HG02642 (cell line): ENCODE data around the gene MRPL50.

Experiments used
- ATAC-seq: cut with Tn5 transposase; IDR thresholded peaks from one replicate; pipeline ENCODE4 v1.9.1; 2021; ENCODE audit warnings: mild to moderate bottlenecking; ENCODE audit not compliant: unreplicated experiment, poor library complexity

Gene MRPL50

GRCh38 chr9:101381118-101381517 lies 17.3 kb downstream of the MRPL50 start:
- no peak for ATAC-seq

GRCh38 chr9:101380295-101380694 lies 18.1 kb downstream of the MRPL50 start:
- ATAC-seq, result no peak

GRCh38 chr9:101376111-101376848 lies 22.1 kb downstream of the MRPL50 start:
- no peak for ATAC-seq

- no peak for ATAC-seq
Measured at GRCh38 chr9:101375546-101375945, 22.9 kb downstream of the MRPL50 start.

- no peak for ATAC-seq
Measured at GRCh38 chr9:101372327-101373118, 25.9 kb downstream of the MRPL50 start.

GRCh38 chr9:101371813-101372212 lies 26.6 kb downstream of the MRPL50 start:
- no peak for ATAC-seq

- no peak for ATAC-seq
Measured at GRCh38 chr9:101369884-101370531, 28.4 kb downstream of the MRPL50 start.

GRCh38 chr9:101369286-101369685 lies 29.1 kb downstream of the MRPL50 start:
- ATAC-seq, result no peak

GRCh38 chr9:101367323-101367722 lies 31.1 kb downstream of the MRPL50 start:
- ATAC-seq, result no peak

- ATAC-seq, result no peak
Measured at GRCh38 chr9:101366038-101366756, 32.2 kb downstream of the MRPL50 start.

- no peak for ATAC-seq
Measured at GRCh38 chr9:101365181-101365580, 33.2 kb downstream of the MRPL50 start.

GRCh38 chr9:101362450-101362849 lies 36.0 kb downstream of the MRPL50 start:
- ATAC-seq, result no peak

GRCh38 chr9:101360647-101361046 lies 37.8 kb downstream of the MRPL50 start:
- ATAC-seq, result no peak

GRCh38 chr9:101359679-101360078 lies 38.7 kb downstream of the MRPL50 start:
- ATAC-seq, result no peak

GRCh38 chr9:101356619-101357018 lies 41.8 kb downstream of the MRPL50 start:
- no peak for ATAC-seq

GRCh38 chr9:101354765-101355708 lies 43.4 kb downstream of the MRPL50 start:
- no peak for ATAC-seq

GRCh38 chr9:101354143-101354764 lies 44.2 kb downstream of the MRPL50 start:
- no peak for ATAC-seq

GRCh38 chr9:101353683-101354082 lies 44.7 kb downstream of the MRPL50 start:
- no peak for ATAC-seq

GRCh38 chr9:101352892-101353463 lies 45.4 kb downstream of the MRPL50 start:
- ATAC-seq, result no peak
